C4-2B (cell line): ENCODE measurements around the gene GRHL1.

Source experiments
- ZFX ChIP-seq: fragments of 450-650 bp; IDR thresholded peaks from 2 replicates; pipeline ENCODE4 v1.6.1; 2017
- TF ChIP-seq, protein P1 (sequence below): fragments of 450-650 bp; conservative IDR thresholded peaks from 2 replicates; pipeline ENCODE4 v1.5.1; 2017; ENCODE audit warnings: mild to moderate bottlenecking

DNA sequence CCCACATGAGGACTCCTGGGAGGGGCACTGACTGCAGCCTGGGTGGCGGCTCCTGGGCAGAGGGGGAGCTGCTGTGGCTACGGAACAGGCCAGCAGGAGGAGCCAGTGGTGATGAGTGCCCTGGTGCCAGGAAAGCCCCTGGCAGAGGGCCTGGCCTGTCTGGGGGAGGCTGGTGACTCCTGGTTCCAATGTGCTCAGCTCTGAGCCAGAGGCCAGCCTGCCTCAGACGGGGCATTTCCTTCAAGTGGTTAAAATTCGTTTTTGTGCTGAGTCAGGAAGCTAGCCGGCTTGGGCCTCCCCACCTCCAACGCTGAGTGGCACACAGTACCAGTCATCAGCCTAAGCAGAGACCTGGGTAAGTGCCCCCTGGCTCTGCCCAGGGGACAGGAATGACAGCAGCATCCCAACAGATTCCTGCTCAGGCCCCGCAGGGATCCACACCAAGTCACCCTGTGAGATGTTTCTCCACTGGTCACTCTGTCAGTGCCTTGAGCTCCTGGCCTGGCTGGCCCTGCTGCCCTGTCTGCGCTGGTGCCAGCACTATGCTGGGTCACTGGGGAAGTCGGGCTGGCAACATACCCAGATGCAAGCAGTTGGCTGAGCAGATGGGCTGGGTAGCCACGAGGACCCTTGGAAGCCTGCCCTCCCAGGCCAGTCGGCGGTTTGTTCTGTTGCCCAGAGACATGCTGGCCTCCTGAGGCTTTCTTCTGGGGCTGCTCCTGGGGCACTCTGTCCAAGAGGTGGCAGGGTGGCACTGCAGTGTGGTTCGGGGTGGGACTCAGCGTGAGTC, 84.8 kb downstream of the GRHL1 start:
- TF ChIP-seq, protein P1, sequence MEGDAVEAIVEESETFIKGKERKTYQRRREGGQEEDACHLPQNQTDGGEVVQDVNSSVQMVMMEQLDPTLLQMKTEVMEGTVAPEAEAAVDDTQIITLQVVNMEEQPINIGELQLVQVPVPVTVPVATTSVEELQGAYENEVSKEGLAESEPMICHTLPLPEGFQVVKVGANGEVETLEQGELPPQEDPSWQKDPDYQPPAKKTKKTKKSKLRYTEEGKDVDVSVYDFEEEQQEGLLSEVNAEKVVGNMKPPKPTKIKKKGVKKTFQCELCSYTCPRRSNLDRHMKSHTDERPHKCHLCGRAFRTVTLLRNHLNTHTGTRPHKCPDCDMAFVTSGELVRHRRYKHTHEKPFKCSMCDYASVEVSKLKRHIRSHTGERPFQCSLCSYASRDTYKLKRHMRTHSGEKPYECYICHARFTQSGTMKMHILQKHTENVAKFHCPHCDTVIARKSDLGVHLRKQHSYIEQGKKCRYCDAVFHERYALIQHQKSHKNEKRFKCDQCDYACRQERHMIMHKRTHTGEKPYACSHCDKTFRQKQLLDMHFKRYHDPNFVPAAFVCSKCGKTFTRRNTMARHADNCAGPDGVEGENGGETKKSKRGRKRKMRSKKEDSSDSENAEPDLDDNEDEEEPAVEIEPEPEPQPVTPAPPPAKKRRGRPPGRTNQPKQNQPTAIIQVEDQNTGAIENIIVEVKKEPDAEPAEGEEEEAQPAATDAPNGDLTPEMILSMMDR, result peak; percentile 60
- TF ChIP-seq ZFX, result 0 out of 2 replicates have a peak, but pooled peaks have one; percentile 9
